Activated CD8-positive, alpha-beta memory T cell treated with anti-CD3 and anti-CD28 coated beads, Interleukin-2, amount 50 U/mL, for 24 hours (primary cell): ENCODE data around the gene BCAP31.

ENCODE experiments used
- DNase-seq: peaks from one replicate; pipeline ENCODE4 v3.0.0-alpha.2; 2020; ENCODE audit errors: extremely low read depth

Gene BCAP31

GRCh38 chrX:153674219-153674851, 49.9 kb downstream of the BCAP31 start:
- no peak for DNase-seq

GRCh38 chrX:153673428-153674218, 50.6 kb downstream of the BCAP31 start, which contains the start of gene PNCK:
PNCK (minus strand) TSS chrX:153673813; CDS start chrX:153673076, 737 bp downstream.
- no peak for DNase-seq

GRCh38 chrX:153672531-153673427, 51.4 kb downstream of the BCAP31 start:
- DNase-seq: no peak

- no peak for DNase-seq
Measured at GRCh38 chrX:153671589-153672530, 52.3 kb downstream of the BCAP31 start.

DNA sequence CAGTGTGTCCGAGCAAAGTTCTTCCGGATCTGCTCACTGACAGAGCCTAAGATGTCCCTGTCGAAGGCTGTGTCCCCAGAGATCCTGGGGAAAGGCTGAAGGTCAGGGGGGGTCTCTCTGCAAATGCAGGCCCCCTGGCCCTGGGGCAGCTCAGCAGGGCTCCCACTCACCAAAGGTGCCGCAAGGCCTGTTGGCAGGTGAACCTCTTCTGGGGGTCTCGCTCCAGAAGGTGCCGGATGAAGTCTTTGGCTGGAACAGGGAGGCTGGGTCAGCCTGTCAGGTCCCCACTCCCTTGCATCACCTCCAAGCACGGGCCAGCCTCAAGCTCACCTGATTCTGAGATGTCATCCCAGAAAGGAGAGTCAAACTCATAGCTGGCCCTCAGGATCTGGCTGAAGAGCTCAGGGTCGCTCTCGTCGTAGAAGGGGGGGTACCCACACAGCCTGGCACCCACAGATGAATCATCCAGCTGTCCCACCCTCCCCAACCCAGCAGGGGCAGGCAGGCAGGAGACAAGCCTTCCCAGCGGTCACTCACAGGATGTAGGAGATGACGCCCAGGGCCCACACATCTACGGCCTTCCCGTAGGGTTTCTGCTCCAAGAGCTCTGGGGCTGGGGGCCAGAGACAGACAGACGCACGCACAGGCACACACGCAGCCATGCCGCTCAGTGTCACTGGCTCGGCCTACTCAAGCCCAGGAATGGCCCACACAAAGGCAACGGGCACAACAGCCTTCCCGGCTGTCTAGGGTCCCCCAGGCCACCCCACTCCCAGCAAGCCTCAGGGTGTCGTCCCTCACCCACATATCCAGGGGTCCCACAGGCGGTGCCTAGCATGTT, 53.2 kb downstream of the BCAP31 start:
- no peak for DNase-seq

- DNase-seq: no peak
Measured at GRCh38 chrX:153669901-153670731, 54.1 kb downstream of the BCAP31 start.

DNA sequence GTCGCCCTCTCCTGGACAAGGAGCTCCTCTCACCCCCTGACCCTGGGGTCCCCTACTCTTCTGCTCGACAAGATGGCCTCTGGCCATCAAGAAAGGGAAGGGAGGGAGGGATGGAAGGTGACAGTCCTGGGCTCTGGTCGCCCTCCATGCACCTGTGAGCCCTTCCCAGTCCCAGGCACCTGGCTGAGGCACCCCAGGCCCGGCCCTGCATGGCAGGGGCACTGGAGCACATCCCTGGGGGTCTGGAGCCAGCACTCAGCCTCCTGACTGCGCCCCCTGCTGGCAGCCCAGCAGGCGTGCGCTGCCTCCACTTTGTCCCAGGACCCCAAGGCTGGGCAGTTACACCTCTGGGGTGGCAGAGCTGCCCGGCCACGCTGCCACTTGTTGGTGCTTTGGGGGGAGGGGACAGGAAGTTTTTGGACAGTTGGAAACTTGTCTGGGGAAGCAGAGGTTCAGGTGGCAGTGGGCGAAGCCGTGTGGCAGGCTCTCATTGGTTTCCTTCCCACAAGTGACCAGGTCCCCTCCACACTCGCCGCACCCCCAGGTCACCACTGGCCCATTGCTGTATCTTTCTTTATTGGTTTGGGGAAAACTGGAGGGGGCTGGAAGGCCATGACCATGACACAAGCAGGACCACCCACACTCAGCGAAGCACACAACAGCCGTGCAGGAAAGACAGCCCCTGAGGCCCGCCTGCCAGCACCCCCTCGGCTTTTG, 54.9 kb downstream of the BCAP31 start:
- no peak for DNase-seq

- DNase-seq: no peak
Measured at GRCh38 chrX:153668423-153669173, 55.6 kb downstream of the BCAP31 start.

DNA sequence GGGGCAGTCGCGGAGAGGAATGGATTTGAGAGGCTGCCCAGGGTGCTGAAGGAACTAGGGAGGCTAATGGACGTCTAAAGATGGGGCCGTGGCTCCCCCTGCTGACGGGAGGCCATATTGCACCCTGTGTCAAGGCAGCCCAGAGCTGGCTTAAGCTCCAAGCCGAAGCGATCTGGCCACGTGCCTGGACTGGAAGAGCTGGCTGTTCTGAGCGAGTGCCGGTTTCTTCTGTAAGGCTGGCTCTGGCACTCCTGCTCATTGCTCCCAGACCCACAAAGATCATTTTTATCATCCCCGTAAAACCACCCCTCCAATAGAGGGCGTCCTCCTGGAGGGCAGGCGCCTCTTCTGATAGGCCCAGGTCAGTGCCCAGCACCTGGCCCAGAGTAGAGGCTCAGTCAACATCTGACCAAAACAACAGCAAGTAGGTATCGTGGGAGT, 56.2 kb downstream of the BCAP31 start:
- DNase-seq: peak; percentile 51

- no peak for DNase-seq
Measured at GRCh38 chrX:153667281-153667955, 56.8 kb downstream of the BCAP31 start.

DNA sequence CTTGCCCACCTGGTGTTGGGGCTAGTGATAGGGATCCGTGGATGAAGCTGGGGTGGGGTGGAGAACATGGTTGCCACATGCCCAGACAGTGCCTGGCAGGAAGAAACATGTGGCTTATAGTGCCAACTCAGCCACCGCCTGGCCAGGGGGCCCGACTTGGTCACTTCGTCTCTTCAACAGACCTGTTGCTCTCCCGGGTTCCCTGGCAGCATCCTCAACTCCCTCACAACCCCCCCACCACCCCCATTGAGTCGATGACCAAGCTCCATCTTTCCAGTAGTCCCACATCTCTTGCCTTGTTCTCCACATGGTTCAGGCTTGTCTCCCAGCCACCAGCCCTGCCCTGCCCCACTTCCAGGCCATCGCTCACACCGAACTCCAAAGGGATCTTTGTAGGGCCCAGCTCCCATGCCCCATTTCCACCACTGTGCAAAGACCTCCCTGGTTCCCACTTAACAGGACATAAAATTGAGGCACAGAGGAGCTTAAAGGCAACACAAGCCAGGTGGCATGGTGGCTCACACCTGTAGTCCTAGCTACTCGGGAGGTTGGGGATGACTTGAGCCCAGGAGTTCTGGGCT, 58.4 kb downstream of the BCAP31 start:
- no peak for DNase-seq

DNA sequence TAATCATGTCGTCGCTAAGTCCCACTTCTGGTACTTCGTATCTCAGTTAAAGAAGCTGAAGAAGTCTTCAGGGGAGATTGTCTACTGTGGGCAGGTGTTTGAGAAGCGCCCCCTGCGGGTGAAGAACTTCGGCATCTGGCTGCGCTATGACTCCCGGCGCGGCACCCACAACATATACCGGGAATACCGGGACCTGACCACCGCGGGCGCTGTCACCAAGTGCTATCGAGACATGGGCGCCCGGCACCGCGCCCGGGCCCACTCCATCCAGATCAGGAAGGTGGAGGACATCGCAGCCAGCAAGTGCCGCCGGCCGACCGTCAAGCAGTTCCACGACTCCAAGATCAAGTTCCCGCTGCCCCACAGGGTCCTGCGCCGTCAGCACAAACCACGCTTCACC, 61.9 kb downstream of the BCAP31 start:
- DNase-seq: peak; percentile 10

GRCh38 chrX:153659268-153659667, 64.9 kb downstream of the BCAP31 start:
- DNase-seq: no peak

- no peak for DNase-seq
Measured at GRCh38 chrX:153657161-153657560, 67.0 kb downstream of the BCAP31 start.

DNA sequence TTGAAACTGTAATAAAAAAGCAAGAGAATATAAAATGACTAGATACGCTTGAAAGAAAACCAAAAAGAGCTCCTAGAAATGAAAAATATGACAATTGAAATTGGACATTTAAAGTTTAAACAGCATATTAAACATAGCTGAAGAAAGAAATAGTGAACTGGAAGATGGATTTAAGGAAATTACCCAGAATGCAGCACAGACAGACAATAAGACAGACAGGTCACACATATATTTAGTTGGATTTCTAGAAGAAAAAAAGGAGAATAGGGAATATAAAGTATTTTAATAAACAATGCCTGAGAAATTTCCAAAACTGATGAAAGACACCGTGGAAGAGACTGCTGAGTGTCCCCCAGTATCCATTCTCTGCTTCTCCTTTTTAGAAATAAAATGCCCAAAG, 70.6 kb downstream of the BCAP31 start:
- no peak for DNase-seq

- DNase-seq: no peak
Measured at GRCh38 chrX:153651540-153652079, 72.6 kb downstream of the BCAP31 start.

DNA sequence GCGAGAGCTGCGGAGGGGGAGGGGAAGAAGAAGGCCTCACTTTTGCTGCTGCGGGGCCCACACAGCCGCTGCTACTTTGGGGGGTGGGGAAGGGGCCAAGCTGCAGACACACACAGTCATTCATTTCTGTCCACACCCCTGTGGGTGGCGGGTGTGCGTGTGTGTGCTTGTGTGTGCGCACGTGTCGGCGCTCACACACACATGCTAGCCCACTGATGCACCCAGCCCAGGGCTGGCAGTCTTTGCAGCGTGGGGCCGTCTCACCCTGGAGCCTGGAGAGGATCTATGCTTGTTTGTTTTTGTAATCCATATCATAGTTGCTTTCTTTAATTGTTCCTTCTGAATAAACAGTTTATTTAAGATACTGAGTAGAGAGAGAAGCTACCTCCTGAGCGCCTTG, 73.2 kb downstream of the BCAP31 start:
- no peak for DNase-seq
